ENCODE measurements around the gene SLC16A2.

The SLC16A2 gene

DNA sequence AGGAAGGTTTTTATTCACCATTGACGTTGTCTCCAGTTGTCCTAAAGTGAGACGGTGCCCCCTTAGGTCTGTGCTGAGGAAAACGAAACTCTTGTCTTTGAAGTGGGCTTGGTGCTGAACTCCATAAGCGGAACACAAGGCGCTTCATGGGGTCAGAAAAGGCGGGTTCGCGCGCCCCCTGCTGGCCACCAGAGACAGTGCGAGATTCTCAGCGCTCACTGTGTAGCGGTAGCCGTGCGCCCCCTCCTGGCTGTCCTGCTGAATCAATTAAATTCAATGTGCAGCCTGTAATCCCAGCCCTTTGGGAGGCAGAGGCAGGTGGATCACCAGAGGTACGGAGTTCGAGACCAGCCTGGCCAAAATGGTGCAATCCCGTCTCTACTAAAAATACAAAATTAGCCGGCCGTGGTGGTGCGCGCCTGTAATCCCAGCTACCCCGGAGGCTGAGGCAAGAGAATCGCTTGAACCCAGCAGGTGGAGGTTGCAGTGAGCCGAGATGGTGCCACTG, 129.1 kb downstream of the SLC16A2 start (continued):
- TF ChIP-seq, protein P1, sequence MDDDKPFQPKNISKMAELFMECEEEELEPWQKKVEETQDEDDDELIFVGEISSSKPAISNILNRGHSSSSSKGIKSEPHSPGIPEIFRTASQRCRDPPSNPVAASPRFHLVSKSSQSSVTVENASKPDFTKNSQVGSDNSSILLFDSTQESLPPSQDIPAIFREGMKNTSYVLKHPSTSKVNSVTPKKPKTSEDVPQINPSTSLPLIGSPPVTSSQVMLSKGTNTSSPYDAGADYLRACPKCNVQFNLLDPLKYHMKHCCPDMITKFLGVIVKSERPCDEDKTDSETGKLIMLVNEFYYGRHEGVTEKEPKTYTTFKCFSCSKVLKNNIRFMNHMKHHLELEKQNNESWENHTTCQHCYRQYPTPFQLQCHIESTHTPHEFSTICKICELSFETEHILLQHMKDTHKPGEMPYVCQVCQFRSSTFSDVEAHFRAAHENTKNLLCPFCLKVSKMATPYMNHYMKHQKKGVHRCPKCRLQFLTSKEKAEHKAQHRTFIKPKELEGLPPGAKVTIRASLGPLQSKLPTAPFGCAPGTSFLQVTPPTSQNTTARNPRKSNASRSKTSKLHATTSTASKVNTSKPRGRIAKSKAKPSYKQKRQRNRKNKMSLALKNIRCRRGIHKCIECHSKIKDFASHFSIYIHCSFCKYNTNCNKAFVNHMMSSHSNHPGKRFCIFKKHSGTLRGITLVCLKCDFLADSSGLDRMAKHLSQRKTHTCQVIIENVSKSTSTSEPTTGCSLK (tag by site-specific recombination; IDR thresholded peaks at IDR 0.05) = no peak
- no peak; the same call in 1 of the 2 replicates for TF ChIP-seq ZNF768 (tag by site-specific recombination; IDR thresholded peaks at IDR 0.05)
- no peak for TF ChIP-seq ZFP3 (tag by site-specific recombination; IDR thresholded peaks at IDR 0.05; ENCODE audit: low read depth)
- TF ChIP-seq, protein P2, sequence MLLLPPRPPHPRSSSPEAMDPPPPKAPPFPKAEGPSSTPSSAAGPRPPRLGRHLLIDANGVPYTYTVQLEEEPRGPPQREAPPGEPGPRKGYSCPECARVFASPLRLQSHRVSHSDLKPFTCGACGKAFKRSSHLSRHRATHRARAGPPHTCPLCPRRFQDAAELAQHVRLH (tag by site-specific recombination; IDR thresholded peaks at IDR 0.05) = peak; percentile 92
- TF ChIP-seq ZNF777 (tag by site-specific recombination; IDR thresholded peaks at IDR 0.05; ENCODE audit: borderline replicate concordance) = no peak
- TF ChIP-seq ZNF830 (tag by site-specific recombination; IDR thresholded peaks at IDR 0.05; ENCODE audit: low read depth) = no peak
- TF ChIP-seq ZNF585B (tag by site-specific recombination; IDR thresholded peaks at IDR 0.05) = no peak
- no peak; the same call in none of the 2 replicates for TF ChIP-seq ZNF785 (tag by site-specific recombination; IDR thresholded peaks at IDR 0.05)
- no peak for TF ChIP-seq ZNF670 (tag by site-specific recombination; IDR thresholded peaks at IDR 0.05; ENCODE audit: low read depth)
- no peak for TF ChIP-seq SP3 (tag by site-specific recombination; IDR thresholded peaks at IDR 0.05)
- TF ChIP-seq SALL2 (tag by site-specific recombination; IDR thresholded peaks at IDR 0.05; ENCODE audit: borderline replicate concordance) = no peak
- TF ChIP-seq, protein P3, sequence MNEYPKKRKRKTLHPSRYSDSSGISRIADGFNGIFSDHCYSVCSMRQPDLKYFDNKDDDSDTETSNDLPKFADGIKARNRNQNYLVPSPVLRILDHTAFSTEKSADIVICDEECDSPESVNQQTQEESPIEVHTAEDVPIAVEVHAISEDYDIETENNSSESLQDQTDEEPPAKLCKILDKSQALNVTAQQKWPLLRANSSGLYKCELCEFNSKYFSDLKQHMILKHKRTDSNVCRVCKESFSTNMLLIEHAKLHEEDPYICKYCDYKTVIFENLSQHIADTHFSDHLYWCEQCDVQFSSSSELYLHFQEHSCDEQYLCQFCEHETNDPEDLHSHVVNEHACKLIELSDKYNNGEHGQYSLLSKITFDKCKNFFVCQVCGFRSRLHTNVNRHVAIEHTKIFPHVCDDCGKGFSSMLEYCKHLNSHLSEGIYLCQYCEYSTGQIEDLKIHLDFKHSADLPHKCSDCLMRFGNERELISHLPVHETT (tag by site-specific recombination; IDR thresholded peaks at IDR 0.05) = peak; percentile 69; the same call in 1 of the 2 replicates
- TF ChIP-seq SCRT1 (tag by site-specific recombination; IDR thresholded peaks at IDR 0.05; ENCODE audit: borderline replicate concordance) = no peak
- TF ChIP-seq ZNF792 (tag by site-specific recombination; IDR thresholded peaks at IDR 0.05) = no peak
- TF ChIP-seq ZNF433 (tag by site-specific recombination; IDR thresholded peaks at IDR 0.05; ENCODE audit: low read depth) = no peak
- TF ChIP-seq ZNF549 (tag by site-specific recombination; IDR thresholded peaks at IDR 0.05) = no peak
- TF ChIP-seq WT1 (tag by site-specific recombination; IDR thresholded peaks at IDR 0.05) = no peak
- 0 out of 2 replicates have a peak, but pooled peaks have one; percentile 12 for TF ChIP-seq ZNF146 (tag by site-specific recombination; IDR thresholded peaks at IDR 0.05)
- no peak; the same call in 1 of the 2 replicates for TF ChIP-seq ZNF133 (tag by site-specific recombination; IDR thresholded peaks at IDR 0.05)
- peak; percentile 84 for TF ChIP-seq ZBTB8A (tag by site-specific recombination; IDR thresholded peaks at IDR 0.05)
- no peak for TF ChIP-seq ZNF791 (tag by site-specific recombination; IDR thresholded peaks at IDR 0.05)
- TF ChIP-seq ZNF558 (tag by site-specific recombination; IDR thresholded peaks at IDR 0.05) = no peak; the same call in 1 of the 2 replicates
- TF ChIP-seq ZNF426 (tag by site-specific recombination; IDR thresholded peaks at IDR 0.05) = no peak
- TF ChIP-seq IKZF3 (tag by site-specific recombination; IDR thresholded peaks at IDR 0.05) = 0 out of 2 replicates have a peak, but pooled peaks have one; percentile 38
- no peak for TF ChIP-seq ZFP41 (tag by site-specific recombination; IDR thresholded peaks at IDR 0.05; ENCODE audit: borderline replicate concordance)
- no peak for TF ChIP-seq ZNF266 (tag by site-specific recombination; IDR thresholded peaks at IDR 0.05; ENCODE audit: low read depth)
- no peak for TF ChIP-seq ZNF214 (tag by site-specific recombination; IDR thresholded peaks at IDR 0.05; ENCODE audit: borderline replicate concordance)
- TF ChIP-seq, protein P4, sequence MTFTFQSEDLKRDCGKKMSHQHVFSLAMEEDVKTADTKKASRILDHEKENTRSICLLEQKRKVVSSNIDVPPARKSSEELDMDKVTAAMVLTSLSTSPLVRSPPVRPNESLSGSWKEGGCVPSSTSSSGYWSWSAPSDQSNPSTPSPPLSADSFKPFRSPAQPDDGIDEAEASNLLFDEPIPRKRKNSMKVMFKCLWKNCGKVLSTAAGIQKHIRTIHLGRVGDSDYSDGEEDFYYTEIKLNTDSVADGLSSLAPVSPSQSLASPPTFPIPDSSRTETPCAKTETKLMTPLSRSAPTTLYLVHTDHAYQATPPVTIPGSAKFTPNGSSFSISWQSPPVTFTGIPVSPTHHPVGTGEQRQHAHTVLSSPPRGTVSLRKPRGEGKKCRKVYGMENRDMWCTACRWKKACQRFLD (tag by site-specific recombination; IDR thresholded peaks at IDR 0.05) = no peak
- no peak for TF ChIP-seq ZNF140 (tag by site-specific recombination; IDR thresholded peaks at IDR 0.05)
- TF ChIP-seq ZEB2 (tag by site-specific recombination; IDR thresholded peaks at IDR 0.05) = no peak
- TF ChIP-seq ZNF324 (tag by site-specific recombination; IDR thresholded peaks at IDR 0.05) = peak; percentile 86; the same call in 1 of the 2 replicates
- TF ChIP-seq ZNF157 (tag by site-specific recombination; IDR thresholded peaks at IDR 0.05) = no peak
- no peak for TF ChIP-seq HOXA7 (CRISPR knock-in tag; IDR thresholded peaks at IDR 0.05; ENCODE audit: borderline replicate concordance)
- TF ChIP-seq, protein P5, sequence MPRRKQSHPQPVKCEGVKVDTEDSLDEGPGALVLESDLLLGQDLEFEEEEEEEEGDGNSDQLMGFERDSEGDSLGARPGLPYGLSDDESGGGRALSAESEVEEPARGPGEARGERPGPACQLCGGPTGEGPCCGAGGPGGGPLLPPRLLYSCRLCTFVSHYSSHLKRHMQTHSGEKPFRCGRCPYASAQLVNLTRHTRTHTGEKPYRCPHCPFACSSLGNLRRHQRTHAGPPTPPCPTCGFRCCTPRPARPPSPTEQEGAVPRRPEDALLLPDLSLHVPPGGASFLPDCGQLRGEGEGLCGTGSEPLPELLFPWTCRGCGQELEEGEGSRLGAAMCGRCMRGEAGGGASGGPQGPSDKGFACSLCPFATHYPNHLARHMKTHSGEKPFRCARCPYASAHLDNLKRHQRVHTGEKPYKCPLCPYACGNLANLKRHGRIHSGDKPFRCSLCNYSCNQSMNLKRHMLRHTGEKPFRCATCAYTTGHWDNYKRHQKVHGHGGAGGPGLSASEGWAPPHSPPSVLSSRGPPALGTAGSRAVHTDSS (tag by site-specific recombination; IDR thresholded peaks at IDR 0.05) = no peak

All from HEK293 (cell line).